H9 (cell line): ENCODE measurements around the gene NDUFAF2. TPM values are rescaled to one million over a fixed set of nuclear protein-coding genes. Genes with fewer than 3 reads are reported as not detected.
A peak's percentile ranks its signal among the peaks of the same experiment; 100 is the strongest.

ENCODE experiments used
- DNase-seq: peaks from one replicate; pipeline ENCODE4 v3.0.0-alpha.2; 2017
- H2AFZ ChIP-seq: one replicate; pipeline ENCODE4 v1.6.1; 2013; ENCODE audit warnings: mild to moderate bottlenecking, low read length, control low read depth, moderate library complexity
- H2AK5ac ChIP-seq: 2 replicates; pipeline ENCODE4 v1.6.1; 2013; ENCODE audit warnings: low read length, control low read depth, mixed read lengths; ENCODE audit not compliant: insufficient read length
- H2BK120ac ChIP-seq: one replicate; pipeline ENCODE4 v1.6.1; 2013; ENCODE audit warnings: low read depth, mild to moderate bottlenecking, low read length, control low read depth, inconsistent platforms; ENCODE audit not compliant: poor library complexity, severe bottlenecking
- H2BK12ac ChIP-seq: 2 replicates; pipeline ENCODE4 v1.6.1; 2013; ENCODE audit warnings: low read length, control low read depth, mixed read lengths, low read depth; ENCODE audit not compliant: insufficient read length
- H2BK15ac ChIP-seq: 2 replicates; pipeline ENCODE4 v1.6.1; 2013; ENCODE audit warnings: low read depth, low read length, control low read depth
- H2BK20ac ChIP-seq: one replicate; pipeline ENCODE4 v1.6.1; 2013; ENCODE audit warnings: low read depth, mild to moderate bottlenecking, low read length, control low read depth, inconsistent platforms; ENCODE audit not compliant: poor library complexity, severe bottlenecking
- H2BK5ac ChIP-seq: 2 replicates; pipeline ENCODE4 v1.6.1; 2013; ENCODE audit warnings: low read length, control low read depth, mixed read lengths; ENCODE audit not compliant: insufficient read length
- H3K14ac ChIP-seq: 2 replicates; pipeline ENCODE4 v1.6.1; 2013; ENCODE audit warnings: low read length, control low read depth; ENCODE audit not compliant: insufficient read depth
- H3K18ac ChIP-seq: 2 replicates; pipeline ENCODE4 v1.6.1; 2013; ENCODE audit warnings: low read depth, mild to moderate bottlenecking, mixed read lengths, low read length, control low read depth; ENCODE audit not compliant: insufficient read length
- H3K23ac ChIP-seq: 2 replicates; pipeline ENCODE4 v1.6.1; 2013; ENCODE audit warnings: low read length, control low read depth, mixed read lengths, low read depth; ENCODE audit not compliant: insufficient read length
- H3K23me2 ChIP-seq: 2 replicates; pipeline ENCODE4 v1.6.1; 2013; ENCODE audit warnings: low read depth, mild to moderate bottlenecking, mixed read lengths, low read length, control low read depth; ENCODE audit not compliant: insufficient read length, poor library complexity, severe bottlenecking
- H3K27ac ChIP-seq: 2 replicates; pipeline ENCODE4 v1.5.1; 2013; ENCODE audit warnings: low read length, control low read depth, mixed read lengths, low read depth; ENCODE audit not compliant: insufficient read length
- H3K27me3 ChIP-seq: 2 replicates; pipeline ENCODE4 v1.6.1; 2013; ENCODE audit warnings: low read length, control low read depth, inconsistent platforms; ENCODE audit not compliant: insufficient read depth
- H3K4ac ChIP-seq: 2 replicates; pipeline ENCODE4 v1.6.1; 2013; ENCODE audit warnings: low read depth, mild to moderate bottlenecking, control low read depth, inconsistent platforms, low read length, moderate library complexity
- H3K4me1 ChIP-seq: 2 replicates; pipeline ENCODE4 v1.6.1; 2013; ENCODE audit warnings: low read length, control low read depth, inconsistent platforms; ENCODE audit not compliant: insufficient read depth
- H3K4me2 ChIP-seq: 2 replicates; pipeline ENCODE4 v1.6.1; 2013; ENCODE audit warnings: low read length, control low read depth, mixed read lengths; ENCODE audit not compliant: insufficient read length, insufficient read depth
- H3K56ac ChIP-seq: 2 replicates; pipeline ENCODE4 v1.6.1; 2013; ENCODE audit warnings: low read depth, mild to moderate bottlenecking, mixed read lengths, low read length, control low read depth; ENCODE audit not compliant: insufficient read length
- H3K79me1 ChIP-seq: 2 replicates; pipeline ENCODE4 v1.6.1; 2013; ENCODE audit warnings: low read depth, mild to moderate bottlenecking, moderate library complexity, low read length, control low read depth, inconsistent platforms; ENCODE audit not compliant: insufficient read depth, poor library complexity, severe bottlenecking
- H3K79me2 ChIP-seq: 2 replicates; pipeline ENCODE4 v1.6.1; 2013; ENCODE audit warnings: low read length, control low read depth, inconsistent platforms; ENCODE audit not compliant: insufficient read depth
- H3K9ac ChIP-seq: 2 replicates; pipeline ENCODE4 v1.6.1; 2013; ENCODE audit warnings: low read length, control low read depth, mixed read lengths; ENCODE audit not compliant: insufficient read length; ENCODE audit errors: extremely low read depth
- H3K9me3 ChIP-seq: one replicate; pipeline ENCODE4 v1.6.1; 2013; ENCODE audit warnings: low read depth, low read length, inconsistent platforms; ENCODE audit not compliant: control insufficient read depth
- H3T11ph ChIP-seq: one replicate; pipeline ENCODE4 v1.6.1; 2013; ENCODE audit warnings: mild to moderate bottlenecking, low read length, control low read depth, inconsistent platforms
- H4K20me1 ChIP-seq: one replicate; pipeline ENCODE4 v1.6.1; 2013; ENCODE audit not compliant: control insufficient read depth, insufficient read length, insufficient read depth
- H4K5ac ChIP-seq: 2 replicates; pipeline ENCODE4 v1.6.1; 2013; ENCODE audit warnings: low read depth, mild to moderate bottlenecking, mixed read lengths, low read length, control low read depth; ENCODE audit not compliant: insufficient read length
- H4K8ac ChIP-seq: replicated peaks from 2 replicates; pipeline ENCODE4 v1.6.1; 2013; ENCODE audit warnings: low read length, control low read depth, mixed read lengths, low read depth; ENCODE audit not compliant: insufficient read length
- H4K91ac ChIP-seq: 2 replicates; pipeline ENCODE4 v1.6.1; 2013; ENCODE audit warnings: low read depth, mild to moderate bottlenecking, moderate library complexity, mixed read lengths, low read length, control low read depth; ENCODE audit not compliant: insufficient read length
- H3K27ac Mint-ChIP-seq, 3 experiments: 2 replicates in 2 of 3; 3 replicates in 1 of 3; pipeline ENCODE4 v1.8.0; 2020 to 2021; ENCODE audit warnings: mixed read lengths in 3 of 3, mild to moderate bottlenecking in 1 of 3, moderate library complexity in 1 of 3
- H3K27me3 Mint-ChIP-seq: 2 replicates; pipeline ENCODE4 v1.8.0; 2021; ENCODE audit warnings: low read depth, mild to moderate bottlenecking, moderate library complexity, mixed read lengths
- H3K36me3 Mint-ChIP-seq, 3 experiments: 2 replicates in 2 of 3; 3 replicates in 1 of 3; pipeline ENCODE4 v1.8.0; 2020 to 2021; ENCODE audit warnings: low read depth in 3 of 3, mixed read lengths in 3 of 3; ENCODE audit not compliant: insufficient read depth in 1 of 3
- H3K4me1 Mint-ChIP-seq, 2 experiments: 2 replicates each; pipeline ENCODE4 v1.8.0; 2020; ENCODE audit warnings: mixed read lengths in 2 of 2
- H3K4me3 Mint-ChIP-seq, 2 experiments: 2 replicates in 1 of 2; 3 replicates in 1 of 2; pipeline ENCODE4 v1.8.0; 2020 to 2021; ENCODE audit warnings: mild to moderate bottlenecking in 2 of 2, mixed read lengths in 2 of 2, moderate library complexity in 1 of 2
- H3K9me3 Mint-ChIP-seq, 2 experiments: 2 replicates in 1 of 2; 3 replicates in 1 of 2; pipeline ENCODE4 v1.8.0; 2020; ENCODE audit warnings: mild to moderate bottlenecking in 2 of 2, mixed read lengths in 2 of 2, moderate library complexity in 1 of 2
- CTCF ChIP-seq: fragments of 200-600 bp; sonication (generic); conservative IDR thresholded peaks from 3 replicates; pipeline ENCODE4 v1.8.0; 2021; ENCODE audit warnings: antibody characterized with exemption, mild to moderate bottlenecking
- WGBS: extraction: QIAGEN DNeasy Blood & Tissue Kit; methylation state at CpG from one replicate; pipeline ENCODE4 v1.1.7; 2013; ENCODE audit warnings: missing lambda C conversion rate, low lambda C conversion rate, mixed read lengths; ENCODE audit not compliant: insufficient read length; ENCODE audit errors: extremely low coverage; 5-methylcytosine and 5-hydroxymethylcytosine counted together
- total RNA-seq: library from RNA; stranded (reverse); gene quantifications from 2 replicates; pipeline ENCODE4 v1.2.1, GENCODE V29; 2021

NDUFAF2 gene
- total RNA-seq, 1 experiment from 2014 or later: 31.4 TPM

- peaks cover 8% of the 10 kb centered on the region for H3K23me2 ChIP-seq
- H3K4me1 ChIP-seq: no peaks in the 10 kb centered on the region
- peak overlapping the region; percentile 46 for H3K18ac ChIP-seq
- no peak overlapping the region; the same call in 1 of the 2 replicates for H3K4ac ChIP-seq
- H4K5ac ChIP-seq: peak overlapping the region; percentile 44
- H3K9ac ChIP-seq: peak overlapping the region; percentile 96
- H3K79me2 ChIP-seq: peaks cover 7% of the 10 kb centered on the region; the same call in 1 of the 2 replicates
- no peak overlapping the region for H4K91ac ChIP-seq
- H2AFZ ChIP-seq: no peak overlapping the region
- H3K79me1 ChIP-seq: peaks cover 2% of the 10 kb centered on the region
- Mint-ChIP-seq H3K27ac (peak overlapping the region; percentile 70 to 98 (median 96); a peak in 5 of 7 replicates), H3K4me1 (peaks cover 20 to 27% of the 10 kb centered on the region in 2 experiments), H3K4me3 (peak overlapping the region; percentile 92 to 98), H3K9me3 (peaks cover 10 to 12% of the 10 kb centered on the region in 2 experiments; a peak in 4 of 5 replicates), H3K27me3 (no peaks in the 10 kb centered on the region), H3K36me3 (peaks cover 27 to 43% (median 38%) of the 10 kb centered on the region in 3 experiments)
- no peak overlapping the region for H4K8ac ChIP-seq
- H2BK20ac ChIP-seq: no peak overlapping the region
- H2BK12ac ChIP-seq: no peak overlapping the region
- H3K56ac ChIP-seq: peak overlapping the region; percentile 13
- no peak overlapping the region for H2AK5ac ChIP-seq
- no peak overlapping the region for H3K23ac ChIP-seq
- peak overlapping the region; percentile 86 for H3K14ac ChIP-seq
- H3T11ph ChIP-seq: no peak overlapping the region
- peaks cover 6% of the 10 kb centered on the region for H3K9me3 ChIP-seq
- TF ChIP-seq CTCF: no peak
- H2BK5ac ChIP-seq: peak overlapping the region; percentile 43
- H3K27ac ChIP-seq: no peak overlapping the region
- DNase-seq: no peak
- no peak overlapping the region for H2BK15ac ChIP-seq
- H2BK120ac ChIP-seq: no peak overlapping the region
- H3K27me3 ChIP-seq: no peaks in the 10 kb centered on the region
- peak overlapping the region; percentile 89 for H3K4me2 ChIP-seq
- WGBS: no CpG with 5 or more reads among the region's 14 CpGs
- H4K20me1 ChIP-seq: no peaks in the 10 kb centered on the region
These were observed 218.0 kb downstream of the NDUFAF2 start for GRCh38 chr5:61162832-61163567.
